Choroid plexus epithelial cell (primary cell): ENCODE results near the gene DCBLD2.

Experiments
- DNase-seq: peaks from one replicate; pipeline ENCODE4 v3.0.0-alpha.2; 2010; ENCODE audit warnings: low read depth
- H3K4me3 ChIP-seq: 2 replicates; pipeline ENCODE4 v1.5.1; 2011; ENCODE audit warnings: low read depth, mild to moderate bottlenecking, control low read depth, low read length, moderate library complexity
- CTCF ChIP-seq: conservative IDR thresholded peaks from 2 replicates; pipeline ENCODE4 v1.5.1; 2011; ENCODE audit warnings: low read depth, mild to moderate bottlenecking, control low read depth, inconsistent platforms, low read length, moderate library complexity

The DCBLD2 gene

GRCh38 chr3:98765721-98766120 lies 135.8 kb downstream of the DCBLD2 start:
- no peak for DNase-seq
- H3K4me3 ChIP-seq = no peak overlapping the region
- TF ChIP-seq CTCF = no peak

GRCh38 chr3:98764472-98764884 lies 137.0 kb downstream of the DCBLD2 start:
- TF ChIP-seq CTCF = peak; percentile 6
- no peak overlapping the region for H3K4me3 ChIP-seq
- DNase-seq = peak; percentile 59

- no peak for TF ChIP-seq CTCF
- no peak overlapping the region for H3K4me3 ChIP-seq
Measured at GRCh38 chr3:98763819-98764418, 137.6 kb downstream of the DCBLD2 start.

GRCh38 chr3:98763076-98763475 lies 138.4 kb downstream of the DCBLD2 start, which contains the start of gene ST3GAL6:
Gene ST3GAL6 (plus strand): TSS chr3:98763340. CDS start chr3:98768441, 5,101 bp downstream.
- DNase-seq = peak; percentile 83
- no peak within 1 kb of the TSS for H3K4me3 ChIP-seq
- TF ChIP-seq CTCF = no peak

More at GRCh38 chr3:98763819-98764418, 137.6 kb downstream of the DCBLD2 start:
- DNase-seq = no peak

- no peak for TF ChIP-seq CTCF
- no peak for DNase-seq
- H3K4me3 ChIP-seq = no peak overlapping the region
Measured at GRCh38 chr3:98761643-98762229, 139.8 kb downstream of the DCBLD2 start.

GRCh38 chr3:98759629-98760028 lies 141.9 kb downstream of the DCBLD2 start:
- no peak for DNase-seq
- no peak for TF ChIP-seq CTCF
- no peak overlapping the region for H3K4me3 ChIP-seq

- no peak overlapping the region for H3K4me3 ChIP-seq
- TF ChIP-seq CTCF = no peak
- no peak for DNase-seq
Measured at GRCh38 chr3:98755601-98756000, 145.9 kb downstream of the DCBLD2 start.
